Spinal cord (tissue), 10 donors: ENCODE data around the gene LOXHD1. TPM values are rescaled to one million over a fixed set of nuclear protein-coding genes. Genes with fewer than 3 reads are reported as not detected.

Source experiments
- DNase-seq, 6 donors: peaks; one replicate each; pipeline versions ENCODE4 v3.0.0 to v3.0.0-alpha.2; 2013 to 2015; ENCODE audit warnings: low spot score in 6 of 6, low read depth in 4 of 6
- H3K27ac ChIP-seq: one replicate; pipeline ENCODE4 v1.5.1; 2013; ENCODE audit warnings: low read depth, low read length, control low read depth
- H3K27me3 ChIP-seq: one replicate; pipeline ENCODE4 v1.6.1; 2013; ENCODE audit warnings: low read length; ENCODE audit not compliant: control insufficient read depth, insufficient read depth
- H3K36me3 ChIP-seq: one replicate; pipeline ENCODE4 v1.6.1; 2013; ENCODE audit warnings: low read length; ENCODE audit not compliant: control insufficient read depth, insufficient read depth
- H3K4me1 ChIP-seq: one replicate; pipeline ENCODE4 v1.6.1; 2013; ENCODE audit warnings: low read length; ENCODE audit not compliant: control insufficient read depth, insufficient read depth
- H3K4me3 ChIP-seq: one replicate; pipeline ENCODE4 v1.5.1; 2013; ENCODE audit warnings: low read depth, low read length, control low read depth
- H3K9me3 ChIP-seq: one replicate; pipeline ENCODE4 v1.6.1; 2013; ENCODE audit warnings: low read length; ENCODE audit not compliant: control insufficient read depth, insufficient read depth
- WGBS: methylation state at CpG from one replicate; pipeline ENCODE4 v1.1.5; 2013; ENCODE audit warnings: missing lambda C conversion rate; ENCODE audit not compliant: insufficient coverage; 5-methylcytosine and 5-hydroxymethylcytosine counted together
- polyA plus RNA-seq, 2 donors: library from polyadenylated mRNA; unstranded; fragments of 120-200 nt; gene quantifications; one replicate each; pipeline ENCODE4 v1.2.1, GENCODE V29; 2013; ENCODE audit not compliant: insufficient read length in 2 of 2
- total RNA-seq, 2 donors: library from RNA; depleted of rRNA in 1 of 2; stranded (reverse); fragments of 120-200 nt in 1 of 2; fragments of >200 nt in 1 of 2; gene quantifications; one replicate each; pipeline versions ENCODE4 v1.2.3 to v1.2.4, GENCODE V29; 2013 to 2014
- donor health status: healthy.

Gene LOXHD1
- total and polyA plus RNA-seq, 4 donors: 0.14 to 0.29 (median 0.21) TPM

DNA sequence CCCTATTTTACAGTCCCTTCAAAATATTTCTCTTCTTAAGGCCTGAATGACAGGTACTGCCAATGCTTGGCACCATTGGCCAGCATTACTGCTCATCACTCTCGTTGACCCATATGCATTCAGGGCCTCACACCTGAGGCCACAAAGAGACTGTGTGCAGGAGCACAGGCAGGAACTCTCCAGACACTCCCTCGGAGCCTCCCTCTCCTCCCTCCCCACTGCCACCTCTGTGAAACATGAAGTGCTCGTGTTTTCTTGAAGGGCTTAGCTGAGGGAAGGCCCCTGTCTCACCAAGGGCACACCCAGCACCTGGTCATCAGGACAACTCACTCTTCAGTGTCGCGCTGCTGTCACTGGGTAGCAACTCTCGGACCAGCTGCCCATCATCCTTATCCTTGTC is 85.3 kb downstream of the LOXHD1 start:
- no peaks in the 10 kb centered on the region for H3K4me1 ChIP-seq
- no peaks in the 10 kb centered on the region for H3K27me3 ChIP-seq
- no peaks in the 10 kb centered on the region for H3K9me3 ChIP-seq
- DNase-seq: no peak
- 88% methylated on average over 6 of the region's 6 CpGs for WGBS
- H3K27ac ChIP-seq: no peak overlapping the region
- H3K36me3 ChIP-seq: no peaks in the 10 kb centered on the region
- no peak overlapping the region for H3K4me3 ChIP-seq

DNA sequence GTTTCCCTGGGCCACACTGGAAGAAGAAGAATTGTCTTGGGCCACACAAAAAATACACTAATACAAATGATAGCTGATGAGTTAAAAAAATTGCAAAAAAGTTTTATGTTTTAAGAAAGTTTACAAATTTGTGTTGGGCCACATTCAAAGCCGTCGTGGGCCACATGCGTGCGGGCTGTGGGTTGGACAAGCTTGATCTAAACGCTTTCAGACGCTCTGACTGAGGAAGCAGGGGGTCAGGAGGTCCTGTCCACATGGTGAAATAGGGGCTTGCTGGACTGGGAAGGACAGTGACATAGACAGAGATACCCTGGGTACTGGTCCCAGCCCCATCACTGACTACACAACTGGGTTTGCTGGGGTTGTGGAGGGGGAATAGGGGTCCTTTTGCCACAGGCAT is 86.4 kb downstream of the LOXHD1 start:
- no peak for DNase-seq
- Histone ChIP-seq H3K27me3 (no peaks in the 10 kb centered on the region), H3K27ac (no peak overlapping the region), H3K36me3 (no peaks in the 10 kb centered on the region), H3K9me3 (no peaks in the 10 kb centered on the region), H3K4me3 (no peak overlapping the region), H3K4me1 (no peaks in the 10 kb centered on the region)
- 93% methylated on average over 6 of the region's 6 CpGs for WGBS

DNA sequence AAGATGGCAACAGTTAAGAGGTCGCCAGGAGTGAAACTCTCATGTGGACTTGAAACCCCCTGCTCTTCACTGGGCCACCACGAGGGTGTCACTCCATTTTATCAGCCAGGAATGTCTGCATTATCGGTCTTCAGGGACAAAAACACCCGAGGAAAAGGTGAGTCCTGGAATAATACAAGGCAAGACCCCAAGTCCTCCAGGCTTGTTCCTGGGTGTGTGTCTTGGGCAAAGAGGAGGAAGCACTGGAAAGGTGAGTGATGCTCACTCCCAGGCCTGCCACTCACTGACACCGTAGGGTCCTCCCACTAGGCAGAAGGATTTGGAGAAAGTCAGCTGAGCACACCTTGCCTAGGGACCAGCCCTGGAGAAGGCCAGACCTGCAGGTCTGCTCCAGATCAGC is 86.9 kb downstream of the LOXHD1 start:
- no peak overlapping the region for H3K27ac ChIP-seq
- no peaks in the 10 kb centered on the region for H3K4me1 ChIP-seq
- H3K4me3 ChIP-seq: no peak overlapping the region
- DNase-seq: no peak
- no peaks in the 10 kb centered on the region for H3K36me3 ChIP-seq
- H3K9me3 ChIP-seq: no peaks in the 10 kb centered on the region
- 76% methylated on average over 5 of the region's 5 CpGs for WGBS
- no peaks in the 10 kb centered on the region for H3K27me3 ChIP-seq

DNA sequence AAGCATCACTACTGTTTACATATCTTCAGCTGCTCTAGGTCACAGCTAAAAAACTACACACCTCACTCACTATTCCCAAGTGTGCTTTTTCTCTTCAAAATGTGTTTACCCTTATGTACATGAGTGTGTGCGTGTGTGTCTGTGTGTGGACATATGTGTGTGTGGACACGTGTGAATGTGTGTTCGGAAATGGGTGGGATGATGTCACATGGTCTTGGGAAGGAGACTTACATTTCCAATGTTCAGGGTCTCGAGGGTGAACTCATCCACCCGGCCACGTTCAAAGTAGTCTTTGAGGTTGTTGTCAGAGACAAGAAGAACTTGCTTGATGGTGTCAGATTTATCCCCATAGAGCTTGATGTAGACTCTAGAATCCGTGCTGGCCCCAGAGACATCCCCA is 87.8 kb downstream of the LOXHD1 start:
- Histone ChIP-seq H3K36me3 (no peaks in the 10 kb centered on the region), H3K9me3 (no peaks in the 10 kb centered on the region), H3K27me3 (no peaks in the 10 kb centered on the region), H3K4me1 (peaks cover 3% of the 10 kb centered on the region), H3K27ac (no peak overlapping the region), H3K4me3 (no peak overlapping the region)
- 87% methylated on average over 7 of the region's 7 CpGs for WGBS
- no peak for DNase-seq

DNA sequence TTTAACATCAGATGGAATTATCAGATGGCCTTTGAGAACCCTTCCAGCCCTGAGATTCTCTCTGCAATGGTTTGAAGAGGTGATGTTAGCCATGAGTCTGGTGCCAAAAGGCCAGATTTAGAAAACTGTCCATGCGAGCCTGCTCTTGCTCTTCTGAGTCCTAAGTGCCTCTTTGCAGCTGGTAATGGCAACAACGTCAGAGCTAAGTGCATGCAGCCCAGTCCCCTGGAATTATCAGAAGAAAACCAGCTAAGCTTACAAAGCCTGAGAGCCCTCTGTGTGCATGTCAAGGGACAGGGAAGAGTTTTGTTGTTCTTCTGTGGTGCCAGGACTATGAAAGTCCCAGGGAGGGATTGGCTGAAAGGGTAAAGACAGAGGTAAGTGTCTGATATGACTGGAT is 89.8 kb downstream of the LOXHD1 start:
- 68% methylated on average over 2 of the region's 2 CpGs for WGBS
- H3K4me3 ChIP-seq: no peak overlapping the region
- peak in 1 of 6 donors; percentile 55 for DNase-seq
- H3K9me3 ChIP-seq: no peaks in the 10 kb centered on the region
- no peak overlapping the region for H3K27ac ChIP-seq
- H3K4me1 ChIP-seq: peaks cover 6% of the 10 kb centered on the region
- no peaks in the 10 kb centered on the region for H3K36me3 ChIP-seq
- H3K27me3 ChIP-seq: no peaks in the 10 kb centered on the region

GRCh38 chr18:46566111-46566510 is 90.9 kb downstream of the LOXHD1 start:
- 92% methylated on average over 9 of the region's 10 CpGs for WGBS

DNA sequence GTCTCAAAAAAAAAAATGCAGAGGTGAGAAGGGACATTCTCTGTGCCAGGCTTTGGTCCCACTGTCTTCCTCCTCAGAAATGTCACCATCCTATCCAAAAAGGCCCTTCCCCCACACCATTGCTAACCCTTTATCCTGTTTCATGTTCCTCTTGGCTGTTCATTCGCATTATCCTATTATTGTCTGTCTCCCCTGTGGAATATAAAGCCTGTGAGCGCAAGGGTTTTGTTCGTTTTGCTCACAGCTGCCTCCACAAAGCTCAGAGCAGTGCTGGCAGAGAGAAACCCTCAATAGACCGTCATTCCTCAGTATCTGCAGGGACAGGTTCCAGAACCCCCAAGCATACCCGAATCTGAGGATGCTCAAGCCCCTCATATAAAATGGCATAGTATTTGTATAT is 91.8 kb downstream of the LOXHD1 start:
- Histone ChIP-seq H3K9me3 (no peaks in the 10 kb centered on the region), H3K27me3 (no peaks in the 10 kb centered on the region), H3K4me1 (peaks cover 6% of the 10 kb centered on the region), H3K4me3 (no peak overlapping the region), H3K27ac (no peak overlapping the region), H3K36me3 (no peaks in the 10 kb centered on the region)
- peak in 4 of 6 donors; percentile 19 to 92 (median 32) for DNase-seq
- 36% methylated on average over 2 of the region's 5 CpGs for WGBS

More at GRCh38 chr18:46566111-46566510, 90.9 kb downstream of the LOXHD1 start:
- H3K4me1 ChIP-seq: peaks cover 6% of the 10 kb centered on the region
- H3K4me3 ChIP-seq: no peak overlapping the region
- no peaks in the 10 kb centered on the region for H3K27me3 ChIP-seq
- H3K27ac ChIP-seq: no peak overlapping the region
- no peaks in the 10 kb centered on the region for H3K9me3 ChIP-seq
- no peak for DNase-seq
- no peaks in the 10 kb centered on the region for H3K36me3 ChIP-seq

DNA sequence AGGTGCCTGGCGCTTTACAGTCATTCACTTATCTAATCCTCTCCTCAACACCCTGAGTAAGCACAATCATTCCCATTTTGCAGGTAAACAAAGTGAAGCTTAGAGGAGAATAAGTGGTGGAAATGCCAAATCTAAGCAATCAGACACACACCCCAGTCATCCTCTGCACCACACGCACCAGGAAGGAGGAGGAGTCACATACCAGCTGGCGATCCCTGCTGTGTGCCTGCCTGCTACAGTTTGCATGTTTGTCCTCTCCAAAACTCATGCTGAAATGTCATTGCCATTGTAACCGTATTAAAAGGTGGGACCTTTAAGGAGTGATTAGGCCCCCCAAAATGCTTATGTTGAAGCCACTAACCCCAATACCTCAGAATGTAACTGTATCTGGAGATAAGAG is 93.7 kb downstream of the LOXHD1 start:
- no CpG with 5 or more reads among the region's 4 CpGs for WGBS
- Histone ChIP-seq H3K9me3 (no peaks in the 10 kb centered on the region), H3K4me1 (peaks cover 6% of the 10 kb centered on the region), H3K36me3 (no peaks in the 10 kb centered on the region), H3K4me3 (no peak overlapping the region), H3K27me3 (no peaks in the 10 kb centered on the region), H3K27ac (no peak overlapping the region)
- no peak for DNase-seq

- 91% methylated on average over 8 of the region's 12 CpGs for WGBS
- DNase-seq: no peak
- no peak overlapping the region for H3K4me3 ChIP-seq
- H3K36me3 ChIP-seq: no peaks in the 10 kb centered on the region
- H3K27ac ChIP-seq: no peak overlapping the region
- peaks cover 6% of the 10 kb centered on the region for H3K4me1 ChIP-seq
- H3K27me3 ChIP-seq: no peaks in the 10 kb centered on the region
- no peaks in the 10 kb centered on the region for H3K9me3 ChIP-seq
Measured at GRCh38 chr18:46562674-46563192, 94.3 kb downstream of the LOXHD1 start.

DNA sequence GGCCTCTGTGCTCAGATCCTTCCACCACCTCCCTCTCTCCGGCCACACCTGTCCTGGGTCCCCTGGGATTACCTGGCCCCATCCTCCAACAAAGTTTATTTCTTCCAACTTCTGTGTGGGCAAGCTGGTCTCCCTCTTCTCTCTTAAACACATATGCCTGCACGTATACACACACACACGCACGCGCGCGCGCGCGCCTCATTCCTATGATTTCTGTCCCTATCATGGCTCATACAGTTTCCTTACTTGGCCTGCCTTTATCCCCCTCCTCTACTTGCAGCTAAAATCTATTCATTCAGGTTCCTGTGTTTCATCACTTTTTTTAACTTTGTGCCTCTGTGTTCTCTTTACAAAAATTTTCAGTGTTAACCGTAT is 96.4 kb downstream of the LOXHD1 start:
- Histone ChIP-seq H3K36me3 (no peaks in the 10 kb centered on the region), H3K9me3 (no peaks in the 10 kb centered on the region), H3K27ac (no peak overlapping the region), H3K27me3 (no peaks in the 10 kb centered on the region), H3K4me3 (no peak overlapping the region), H3K4me1 (peaks cover 6% of the 10 kb centered on the region)
- WGBS: 97% methylated on average over 11 of the region's 11 CpGs
- DNase-seq: no peak
